ENCODE data around the gene DIAPH2. TPM values are rescaled to one million over a fixed set of nuclear protein-coding genes. Genes with fewer than 3 reads are reported as not detected.

Gene DIAPH2
- total and polyA plus RNA-seq, 2 experiments from 2014 or later, result 7.5 to 8.1 TPM

- Histone ChIP-seq H3K4me2 (ENCODE audit: unreplicated experiment) (no peak overlapping the region), H3F3A (ENCODE audit: insufficient read depth) (no peaks in the 10 kb centered on the region), H3K4me1 (ENCODE audit: insufficient read depth) (peaks cover 8% of the 10 kb centered on the region; the same call in 1 of the 2 replicates), H3K27me3 (replicated peaks; ENCODE audit: insufficient read depth) (no peaks in the 10 kb centered on the region), H2AFZ (no peak overlapping the region), H3K9me2 (ENCODE audit: insufficient read depth) (no peaks in the 10 kb centered on the region), H3K4me3 (no peak overlapping the region), H3K9ac (no peak overlapping the region), H3K79me2 (ENCODE audit: insufficient read depth) (no peaks in the 10 kb centered on the region), H4K20me1 (ENCODE audit: insufficient read depth) (no peaks in the 10 kb centered on the region), H3K9me3 (ENCODE audit: low read depth) (no peaks in the 10 kb centered on the region), H3K27ac (no peak overlapping the region), H3K36me3 (ENCODE audit: low read depth) (no peaks in the 10 kb centered on the region)
- in situ Hi-C loops (cut with MboI), result no loop called here
- TF ChIP-seq EZH2 (IDR thresholded peaks at IDR 0.05; ENCODE audit: insufficient read depth, poor library complexity, severe bottlenecking) (no peak), EZH2phosphoT487 (IDR thresholded peaks at IDR 0.05; ENCODE audit: insufficient read depth, low read depth) (no peak)
- DNase-seq, result peak; percentile 4
- 91 to 100% methylated on average over 2 of the region's 2 CpGs for WGBS, 2 experiments (ENCODE audit: low coverage in 1 of 2, low lambda C conversion rate in 2 of 2, missing lambda C conversion rate in 2 of 2)
Observed at GRCh38 chrX:96906741-96907140, 222.1 kb downstream of the DIAPH2 start.

- Histone ChIP-seq H3K9me2 (ENCODE audit: insufficient read depth) (no peaks in the 10 kb centered on the region), H3K4me3 (no peak overlapping the region), H3K79me2 (ENCODE audit: insufficient read depth) (no peaks in the 10 kb centered on the region), H3F3A (ENCODE audit: insufficient read depth) (no peaks in the 10 kb centered on the region), H3K27me3 (replicated peaks; ENCODE audit: insufficient read depth) (no peaks in the 10 kb centered on the region), H3K9ac (no peak overlapping the region), H3K9me3 (ENCODE audit: low read depth) (no peaks in the 10 kb centered on the region), H3K36me3 (ENCODE audit: low read depth) (no peaks in the 10 kb centered on the region), H3K4me2 (ENCODE audit: unreplicated experiment) (no peak overlapping the region), H2AFZ (no peak overlapping the region), H4K20me1 (ENCODE audit: insufficient read depth) (no peaks in the 10 kb centered on the region), H3K27ac (no peak overlapping the region), H3K4me1 (ENCODE audit: insufficient read depth) (peaks cover 8% of the 10 kb centered on the region; the same call in 1 of the 2 replicates)
- no peak for TF ChIP-seq EZH2phosphoT487 (IDR thresholded peaks at IDR 0.05; ENCODE audit: insufficient read depth, low read depth)
- TF ChIP-seq EZH2 (IDR thresholded peaks at IDR 0.05; ENCODE audit: insufficient read depth, poor library complexity, severe bottlenecking), result no peak
- DNase-seq, result no peak
- 61 to 63% methylated on average over 3 of the region's 3 CpGs for WGBS, 2 experiments (ENCODE audit: low coverage in 1 of 2, low lambda C conversion rate in 2 of 2, missing lambda C conversion rate in 2 of 2)
- in situ Hi-C loops (cut with MboI), result no loop called here
Observed at GRCh38 chrX:96907516-96908272, 223.1 kb downstream of the DIAPH2 start.

GRCh38 chrX:96909291-96909690, 224.6 kb downstream of the DIAPH2 start:
- Histone ChIP-seq H3K27ac (no peak overlapping the region), H3K4me2 (ENCODE audit: unreplicated experiment) (no peak overlapping the region)

DNA sequence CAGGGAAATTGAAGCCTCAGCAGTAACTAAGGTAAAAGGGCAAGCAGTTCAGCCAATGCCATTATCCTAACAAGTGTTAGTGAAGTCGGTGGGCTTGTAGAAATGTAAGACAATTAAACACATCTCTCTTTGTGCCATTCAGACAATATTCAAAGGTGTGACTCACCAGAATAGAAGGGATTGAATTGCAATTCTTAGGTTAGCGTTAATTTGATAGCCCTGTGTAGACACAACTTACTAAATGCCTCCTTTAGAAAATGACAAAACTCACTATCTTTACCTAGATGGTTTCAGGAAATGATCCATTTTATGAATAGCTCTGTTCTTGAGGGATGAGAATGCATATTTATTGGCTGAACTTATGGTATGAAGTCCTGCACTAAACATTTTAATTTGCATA, 234.2 kb downstream of the DIAPH2 start:
- no peak for DNase-seq
- Histone ChIP-seq H3K9me3 (ENCODE audit: low read depth) (no peaks in the 10 kb centered on the region), H3K79me2 (ENCODE audit: insufficient read depth) (no peaks in the 10 kb centered on the region), H3K4me3 (no peak overlapping the region), H3K27me3 (replicated peaks; ENCODE audit: insufficient read depth) (no peaks in the 10 kb centered on the region), H3K9me2 (ENCODE audit: insufficient read depth) (no peaks in the 10 kb centered on the region), H3K4me2 (ENCODE audit: unreplicated experiment) (no peak overlapping the region), H4K20me1 (ENCODE audit: insufficient read depth) (no peaks in the 10 kb centered on the region), H3K9ac (no peak overlapping the region), H3K4me1 (ENCODE audit: insufficient read depth) (no peaks in the 10 kb centered on the region), H3K36me3 (ENCODE audit: low read depth) (no peaks in the 10 kb centered on the region), H3K27ac (no peak overlapping the region), H3F3A (ENCODE audit: insufficient read depth) (no peaks in the 10 kb centered on the region), H2AFZ (no peak overlapping the region)
- 97 to 100% methylated on average over 1 to 2 of the region's 2 CpGs for WGBS, 2 experiments (ENCODE audit: low coverage in 1 of 2, low lambda C conversion rate in 2 of 2, missing lambda C conversion rate in 2 of 2)
- no peak for TF ChIP-seq EZH2phosphoT487 (IDR thresholded peaks at IDR 0.05; ENCODE audit: insufficient read depth, low read depth)
- no peak for TF ChIP-seq EZH2 (IDR thresholded peaks at IDR 0.05; ENCODE audit: insufficient read depth, poor library complexity, severe bottlenecking)
- in situ Hi-C loops (cut with MboI), result no loop called here

More at GRCh38 chrX:96909291-96909690, 224.6 kb downstream of the DIAPH2 start:
- Histone ChIP-seq H3F3A (ENCODE audit: insufficient read depth) (no peaks in the 10 kb centered on the region), H2AFZ (no peak overlapping the region), H3K79me2 (ENCODE audit: insufficient read depth) (no peaks in the 10 kb centered on the region), H3K4me1 (ENCODE audit: insufficient read depth) (peaks cover 8% of the 10 kb centered on the region; the same call in 1 of the 2 replicates), H3K36me3 (ENCODE audit: low read depth) (no peaks in the 10 kb centered on the region), H3K9ac (no peak overlapping the region), H3K9me2 (ENCODE audit: insufficient read depth) (no peaks in the 10 kb centered on the region), H4K20me1 (ENCODE audit: insufficient read depth) (no peaks in the 10 kb centered on the region), H3K9me3 (ENCODE audit: low read depth) (no peaks in the 10 kb centered on the region), H3K27me3 (replicated peaks; ENCODE audit: insufficient read depth) (no peaks in the 10 kb centered on the region), H3K4me3 (no peak overlapping the region)
- no peak for TF ChIP-seq EZH2phosphoT487 (IDR thresholded peaks at IDR 0.05; ENCODE audit: insufficient read depth, low read depth)
- DNase-seq, result no peak
- WGBS, 2 experiments (ENCODE audit: low coverage in 1 of 2, low lambda C conversion rate in 2 of 2, missing lambda C conversion rate in 2 of 2), result 70 to 87% methylated on average over 2 to 5 of the region's 5 CpGs
- in situ Hi-C loops (cut with MboI), result no loop called here

All from GM23248 (cell line).